GM12878 (cell line): ENCODE measurements around the gene SLC7A10. TPM values are rescaled to one million over a fixed set of nuclear protein-coding genes. Genes with fewer than 3 reads are reported as not detected.

Experiments used
- ATAC-seq: fragments of 200-7000 bp; cut with Tn5 transposase; 3 replicates; pipeline ENCODE4 v1.9.1; 2020; ENCODE audit warnings: mild to moderate bottlenecking, moderate library complexity
- BruUV-seq: library from RNA; stranded (reverse); fragments of 400-500 nt; replicated peaks from 2 replicates; lab custom pipeline; 2021; lab: Mats Ljungman, UMichigan
- CTCF ChIA-PET: fragments of 300-600 bp; sonication (Branson Sonifier 250); formaldehyde crosslinking; extraction: SDS; loops from one replicate; lab custom pipeline; 2021; ENCODE audit warnings: inconsistent platforms; lab: Yijun Ruan, JAX
- POLR2A ChIA-PET: fragments of 350-600 bp; formaldehyde crosslinking; extraction: SDS; loops from one replicate; lab custom pipeline; 2021; ENCODE audit warnings: inconsistent platforms; lab: Charles Lee
- RAD21 ChIA-PET: fragments of 300-600 bp; sonication (Branson Sonifier 250); formaldehyde crosslinking; loops from one replicate; lab custom pipeline; 2023; ENCODE audit warnings: antibody characterized with exemption; ENCODE audit not compliant: unreplicated experiment; lab: Charles Lee
- SMC1A ChIA-PET: fragments of 300-600 bp; sonication (Branson Sonifier 250); formaldehyde crosslinking; loops from one replicate; lab custom pipeline; 2023; ENCODE audit not compliant: unreplicated experiment, uncharacterized antibody; lab: Charles Lee
- DNase-seq: peaks from one replicate; pipeline ENCODE4 v3.0.0-alpha.2; 2011; ENCODE audit warnings: low read depth, low spot score
- FAIRE-seq: peaks from 3 replicates; lab custom pipeline; 2011; peaks lifted over from hg19 to GRCh38; lab: Jason Lieb, UNC
- H2AFZ ChIP-seq: 2 replicates; pipeline ENCODE4 v1.6.0; 2011; ENCODE audit warnings: low read depth, low read length, control low read depth; ENCODE audit not compliant: control insufficient read depth
- H3K27ac ChIP-seq: 2 replicates; pipeline ENCODE4 v1.5.1; 2011; ENCODE audit warnings: control low read depth; ENCODE audit not compliant: control insufficient read depth, insufficient read depth
- H3K27me3 ChIP-seq, 2 experiments: replicated peaks in 1 of 2; 2 replicates each; pipeline versions ENCODE4 v1.6.0 to v1.6.1; 2011; ENCODE audit warnings: low read length in 1 of 2; ENCODE audit not compliant: control insufficient read depth in 2 of 2, insufficient read depth in 2 of 2
- H3K36me3 ChIP-seq, 2 experiments: 2 replicates each; pipeline ENCODE4 v1.5.1; 2011; ENCODE audit warnings: low read length in 1 of 2; ENCODE audit not compliant: control insufficient read depth in 2 of 2, insufficient read depth in 2 of 2
- H3K4me1 ChIP-seq: 2 replicates; pipeline ENCODE4 v1.6.1; 2011; ENCODE audit warnings: mild to moderate bottlenecking, low read length, moderate library complexity, mixed read lengths; ENCODE audit not compliant: control insufficient read depth, insufficient read depth
- H3K4me2 ChIP-seq: 2 replicates; pipeline ENCODE4 v1.6.0; 2011; ENCODE audit warnings: control low read depth; ENCODE audit not compliant: control insufficient read depth, insufficient read depth
- H3K4me3 ChIP-seq: fragments of 200-600 bp; sonication (generic); 2 replicates; pipeline ENCODE4 v1.5.1; 2016
- H3K79me2 ChIP-seq: 2 replicates; pipeline ENCODE4 v1.6.0; 2011; ENCODE audit warnings: low read length; ENCODE audit not compliant: control insufficient read depth, insufficient read depth
- H3K9ac ChIP-seq: 2 replicates; pipeline ENCODE4 v1.8.0; 2011; ENCODE audit warnings: low read length, control low read depth, mixed read lengths; ENCODE audit not compliant: control insufficient read depth, insufficient read depth
- H3K9me3 ChIP-seq: replicated peaks from 3 replicates; pipeline ENCODE4 v1.5.1; 2011; ENCODE audit warnings: mild to moderate bottlenecking, low read length; ENCODE audit not compliant: control insufficient read depth, insufficient read depth
- H4K20me1 ChIP-seq: 2 replicates; pipeline ENCODE4 v1.6.0; 2011; ENCODE audit not compliant: control insufficient read depth, insufficient read depth
- ATF7 ChIP-seq: fragments of 450-650 bp; IDR thresholded peaks from 2 replicates; pipeline ENCODE4 v1.6.1; 2016; ENCODE audit warnings: low read depth, mild to moderate bottlenecking
- BACH1 ChIP-seq: fragments of 450-650 bp; IDR thresholded peaks from 2 replicates; pipeline ENCODE4 v1.6.1; 2017; ENCODE audit warnings: mild to moderate bottlenecking, borderline replicate concordance
- CEBPZ ChIP-seq: fragments of 150-350 bp; IDR thresholded peaks from 2 replicates; pipeline ENCODE4 v1.6.1; 2016; ENCODE audit warnings: low read depth, low read length
- CHD1 ChIP-seq: IDR thresholded peaks from 2 replicates; pipeline ENCODE4 v1.6.1; 2012; ENCODE audit warnings: low read depth, low read length, improper control_type of control experiment
- FOS ChIP-seq: IDR thresholded peaks from 3 replicates; pipeline ENCODE4 v1.6.1; 2011; ENCODE audit warnings: borderline replicate concordance; ENCODE audit not compliant: insufficient read length; ENCODE audit errors: extremely low read depth
- HDAC2 ChIP-seq: fragments of 200-600 bp; sonication (generic); IDR thresholded peaks from 2 replicates; pipeline ENCODE4 v1.6.1; 2017
- IKZF2 ChIP-seq, 2 experiments: fragments of 450-650 bp; IDR thresholded peaks; 2 replicates each; pipeline ENCODE4 v1.6.1; 2017; ENCODE audit warnings: mild to moderate bottlenecking in 2 of 2, moderate library complexity in 2 of 2
- IRF4 ChIP-seq: IDR thresholded peaks from 2 replicates; pipeline ENCODE4 v1.6.1; 2011; ENCODE audit warnings: low read depth, low read length
- JUND ChIP-seq: IDR thresholded peaks from 2 replicates; pipeline ENCODE4 v1.6.1; 2012; ENCODE audit warnings: low read depth, mild to moderate bottlenecking, low read length, improper control_type of control experiment, moderate library complexity
- NBN ChIP-seq: fragments of 450-650 bp; IDR thresholded peaks from 2 replicates; pipeline ENCODE4 v1.6.1; 2016
- NFIC ChIP-seq: IDR thresholded peaks from 2 replicates; pipeline ENCODE4 v1.6.1; 2012; ENCODE audit warnings: low read depth, mild to moderate bottlenecking, inconsistent platforms, low read length, moderate library complexity
- POLR2A ChIP-seq: IDR thresholded peaks from 2 replicates; pipeline ENCODE4 v1.6.1; 2011; ENCODE audit warnings: low read depth, mild to moderate bottlenecking, low read length
- RCOR1 ChIP-seq: conservative IDR thresholded peaks from 2 replicates; pipeline ENCODE4 v1.6.1; 2012; ENCODE audit warnings: low read depth, low read length, improper control_type of control experiment
- RFX5 ChIP-seq: IDR thresholded peaks from 2 replicates; pipeline ENCODE4 v1.6.1; 2011; ENCODE audit warnings: low read depth, low read length, improper control_type of control experiment
- SIN3A ChIP-seq: IDR thresholded peaks from 2 replicates; pipeline ENCODE4 v1.6.1; 2012; ENCODE audit warnings: low read depth, low read length, improper control_type of control experiment
- SMARCA5 ChIP-seq: fragments of 450-650 bp; IDR thresholded peaks from 2 replicates; pipeline ENCODE4 v1.6.1; 2017; ENCODE audit warnings: mild to moderate bottlenecking
- SP1 ChIP-seq: IDR thresholded peaks from one replicate; pipeline ENCODE4 v1.6.1; 2011; ENCODE audit warnings: low read depth, low read length
- TCF7 ChIP-seq: IDR thresholded peaks from 2 replicates; pipeline ENCODE4 v1.6.1; 2014; ENCODE audit warnings: antibody characterized with exemption, borderline replicate concordance
- USF2 ChIP-seq: IDR thresholded peaks from 2 replicates; pipeline ENCODE4 v1.6.1; 2011; ENCODE audit warnings: low read depth, low read length, improper control_type of control experiment, borderline replicate concordance
- ZBTB11 ChIP-seq: fragments of 450-650 bp; formaldehyde crosslinking; IDR thresholded peaks from 2 replicates; pipeline ENCODE4 v1.5.0; 2022; ENCODE audit warnings: mild to moderate bottlenecking, missing genetic modification characterization
- whole genome bisulfite sequencing: methylation state at CpG from one replicate; pipeline ENCODE4 v1.1.6; 2016; ENCODE audit warnings: low lambda C conversion rate; ENCODE audit not compliant: insufficient replicate concordance, insufficient coverage; ENCODE audit errors: missing lambda C conversion rate; 5-methylcytosine and 5-hydroxymethylcytosine counted together
- in situ Hi-C: fragments of 300-500 bp; cut with MboI; formaldehyde crosslinking; loops from 9 replicates; pipeline ENCODE4 v1.14.3; 2018; ENCODE audit warnings: mixed read lengths
- intact Hi-C: fragments of 100-400 bp; cut with micrococcal nuclease; formaldehyde crosslinking; loops from one replicate; pipeline ENCODE4 v1.14.2; 2022; ENCODE audit not compliant: unreplicated experiment
- polyA plus RNA-seq, 11 experiments: library from polyadenylated mRNA; depleted of rRNA in 4 of 11; unstranded in 6 of 11; stranded (reverse) in 5 of 11; fragments of >200 nt; fragmentation: Nextera tagmentation in 4 of 11; fragmentation: Illumina TruSeq in 1 of 11; extraction: Ambion mirVana in 4 of 11; extraction: Trizol in 1 of 11; gene quantifications; 1 replicate in 1 of 11; 2 replicates in 10 of 11; pipeline versions ENCODE4 v1.2.1 to v1.2.3, GENCODE V29; 2011 to 2016; ENCODE audit warnings: inconsistent platforms in 2 of 11, missing spikeins in 2 of 11, low read depth in 1 of 11
- total RNA-seq, 4 experiments: library from RNA; depleted of rRNA in 3 of 4; stranded (reverse); fragments of >200 nt in 3 of 4; fragmentation: Illumina TruSeq in 1 of 4; extraction: Trizol in 1 of 4; gene quantifications; 2 replicates each; pipeline versions ENCODE4 v1.2.1 to v1.2.3, GENCODE V29; 2013 to 2021

The SLC7A10 gene
- total and polyA plus RNA-seq, 10 of the 15 experiments (the other 5 are each of a cell fraction or from before 2014, with no cell fraction given): not detected

DNA sequence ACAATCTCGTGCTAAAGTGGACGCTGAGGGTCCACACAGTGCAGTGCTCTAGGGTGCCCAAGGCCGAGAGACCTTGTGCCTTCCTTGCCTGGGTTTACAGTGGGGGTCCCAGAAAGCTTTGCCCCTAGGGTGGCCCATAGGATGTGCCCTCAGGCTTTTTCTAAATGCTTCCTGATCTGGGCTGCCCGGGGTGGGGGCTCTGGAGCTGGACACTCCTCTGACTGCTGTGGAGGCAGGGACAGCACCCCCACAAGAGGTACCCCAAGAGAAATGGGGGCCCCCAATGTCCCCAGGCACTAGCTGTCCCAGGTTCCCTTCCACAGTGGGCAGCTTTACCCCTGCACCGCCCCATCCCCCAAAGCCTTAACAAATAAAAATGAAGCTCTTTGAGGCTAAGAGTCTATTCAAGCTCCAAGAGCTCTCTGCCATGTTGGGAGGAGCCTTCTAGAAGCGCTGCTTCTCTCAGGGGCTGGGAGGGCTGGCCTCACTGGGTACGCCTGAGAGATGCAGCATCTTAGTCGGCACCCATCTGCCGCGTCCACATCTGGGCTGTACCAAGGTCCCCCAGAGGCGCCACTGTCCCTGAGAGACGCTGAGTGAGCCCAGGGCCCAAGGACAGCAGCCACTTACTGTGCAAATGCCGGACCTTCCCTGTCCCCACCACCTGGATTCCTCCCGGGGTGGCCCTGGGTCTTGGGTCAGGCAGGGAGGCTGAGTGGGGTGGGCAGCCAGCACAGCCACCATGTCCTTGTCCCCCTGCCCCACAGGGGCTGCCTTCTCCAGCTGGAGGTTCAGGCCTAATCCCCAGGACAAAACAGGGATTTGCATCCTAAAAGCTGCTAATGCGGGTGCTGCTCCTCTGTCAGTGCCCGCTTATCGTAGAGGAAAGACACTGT lies 49.3 kb upstream of the SLC7A10 start:
- H3K4me1 ChIP-seq: peaks cover 7% of the 10 kb centered on the region
- ATAC-seq (no peak), FAIRE-seq (no peak)
- ChIA-PET RAD21 (no interaction called here), SMC1A (no interaction called here), POLR2A (no interaction called here)
- no peaks in the 10 kb centered on the region for H3K9me3 ChIP-seq
- no peak overlapping the region for H3K4me2 ChIP-seq
- in situ Hi-C loops: no loop called here
- H4K20me1 ChIP-seq: no peaks in the 10 kb centered on the region
- no peaks in the 10 kb centered on the region for H3K27me3 ChIP-seq
- H3K9ac ChIP-seq: no peak overlapping the region
- no TSS peak for BruUV-seq
- no peaks in the 10 kb centered on the region for H3K36me3 ChIP-seq
- no peak for TF ChIP-seq SP1
- TF ChIP-seq RFX5: no peak
- no peak for TF ChIP-seq CEBPZ
- no peak for TF ChIP-seq TCF7
- TF ChIP-seq ATF7: no peak
- no peak for TF ChIP-seq ZBTB11
- no peak for TF ChIP-seq FOS
- TF ChIP-seq SMARCA5: no peak
- no peak for TF ChIP-seq USF2
- no peak for TF ChIP-seq IRF4
- no peak for TF ChIP-seq NBN
- TF ChIP-seq CHD1: no peak
- no peak for TF ChIP-seq POLR2A
- no peak for TF ChIP-seq IKZF2 (IDR thresholded peaks at IDR 0.05)
- TF ChIP-seq JUND: no peak
- TF ChIP-seq BACH1: no peak
- no peak for TF ChIP-seq RCOR1
- TF ChIP-seq HDAC2: no peak
- TF ChIP-seq NFIC: no peak
- no peak for TF ChIP-seq SIN3A
- TF ChIP-seq, all 136 proteins: peak for 0
- no peak overlapping the region for H3K27ac ChIP-seq
- no peak for DNase-seq
- no peaks in the 10 kb centered on the region for H3K79me2 ChIP-seq
- WGBS: 69% methylated on average over 17 of the region's 17 CpGs
- H2AFZ ChIP-seq: no peak overlapping the region
- CTCF ChIA-PET: no interaction called here
- H3K4me3 ChIP-seq: no peak overlapping the region
- intact Hi-C loops: no loop called here
